A673 (cell line): ENCODE data around the gene PI4K2A. TPM values are rescaled to one million over a fixed set of nuclear protein-coding genes. Genes with fewer than 3 reads are reported as not detected.
"Not testable (repeated sequence)": the region's sequence is repeated elsewhere in the genome, so short reads cannot be mapped to it uniquely, and the experiment has no call there.

Experiments used
- BruUV-seq: library from RNA; stranded (reverse); fragments of 400-500 nt; replicated peaks from 2 replicates; lab custom pipeline; 2021; lab: Mats Ljungman, UMichigan
- CTCF ChIA-PET: fragments of 300-600 bp; sonication (Branson Sonifier 250); formaldehyde crosslinking; loops from one replicate; lab custom pipeline; 2022; ENCODE audit warnings: antibody characterized with exemption; lab: Charles Lee
- POLR2A ChIA-PET: fragments of 300-600 bp; sonication (Branson Sonifier 250); formaldehyde crosslinking; loops from one replicate; lab custom pipeline; 2022; ENCODE audit warnings: antibody characterized with exemption; ENCODE audit not compliant: low non-redundant PET; lab: Charles Lee
- DNase-seq: peaks from one replicate; pipeline ENCODE4 v3.0.0-alpha.2; 2015; ENCODE audit warnings: low spot score
- H3K27ac ChIP-seq: fragments of 200-600 bp; sonication (generic); 2 replicates; pipeline ENCODE4 v1.5.1; 2016; ENCODE audit warnings: mixed run types, low read depth, mild to moderate bottlenecking, mixed read lengths, antibody characterized with exemption, low read length; ENCODE audit not compliant: poor library complexity, severe bottlenecking
- H3K27me3 ChIP-seq: fragments of 200-600 bp; sonication (generic); replicated peaks from 2 replicates; pipeline ENCODE4 v1.6.1; 2017; ENCODE audit warnings: mixed run types, low read depth, mild to moderate bottlenecking, mixed read lengths, antibody characterized with exemption, low read length; ENCODE audit not compliant: insufficient read depth, poor library complexity
- H3K36me3 ChIP-seq: fragments of 200-600 bp; sonication (generic); 2 replicates; pipeline ENCODE4 v1.6.1; 2016; ENCODE audit warnings: mixed run types, mild to moderate bottlenecking, mixed read lengths, antibody characterized with exemption, low read length; ENCODE audit not compliant: insufficient read depth, poor library complexity, severe bottlenecking
- H3K4me1 ChIP-seq: fragments of 200-600 bp; sonication (generic); 2 replicates; pipeline ENCODE4 v1.6.1; 2017; ENCODE audit warnings: mixed run types, mild to moderate bottlenecking, mixed read lengths, antibody characterized with exemption, low read length; ENCODE audit not compliant: insufficient read depth, poor library complexity, severe bottlenecking
- H3K4me3 ChIP-seq: fragments of 200-600 bp; sonication (generic); 2 replicates; pipeline ENCODE4 v1.5.1; 2016; ENCODE audit warnings: low read depth, mixed run types, mild to moderate bottlenecking, mixed read lengths, low read length; ENCODE audit not compliant: poor library complexity, severe bottlenecking
- H3K9me3 ChIP-seq: fragments of 200-600 bp; sonication (generic); 2 replicates; pipeline ENCODE4 v1.6.1; 2016; ENCODE audit warnings: mixed run types, low read depth, mild to moderate bottlenecking, mixed read lengths, antibody characterized with exemption, low read length; ENCODE audit not compliant: poor library complexity, severe bottlenecking
- CTCF ChIP-seq: fragments of 300-800, 200-600 bp; sonication (generic); conservative IDR thresholded peaks from 2 replicates; pipeline ENCODE4 v1.5.1; 2017; ENCODE audit warnings: low read depth, mild to moderate bottlenecking, antibody characterized with exemption, low read length, moderate library complexity, mixed read lengths
- EZH2 ChIP-seq: fragments of 200-600 bp; sonication (generic); IDR thresholded peaks from 2 replicates; pipeline ENCODE4 v1.6.1; 2017; ENCODE audit warnings: borderline replicate concordance, low read depth, mild to moderate bottlenecking, mixed read lengths, antibody characterized with exemption, low read length; ENCODE audit not compliant: poor library complexity, severe bottlenecking
- intact Hi-C: fragments of 100-400 bp; cut with micrococcal nuclease; formaldehyde crosslinking; loops from one replicate; pipeline ENCODE4 v1.10.0; 2022; ENCODE audit not compliant: unreplicated experiment
- total RNA-seq: library from RNA; stranded (reverse); gene quantifications from 2 replicates; pipeline ENCODE4 v1.2.3, GENCODE V29; 2021

PI4K2A gene
- total RNA-seq, 1 experiment from 2014 or later, result 23.6 TPM

DNA sequence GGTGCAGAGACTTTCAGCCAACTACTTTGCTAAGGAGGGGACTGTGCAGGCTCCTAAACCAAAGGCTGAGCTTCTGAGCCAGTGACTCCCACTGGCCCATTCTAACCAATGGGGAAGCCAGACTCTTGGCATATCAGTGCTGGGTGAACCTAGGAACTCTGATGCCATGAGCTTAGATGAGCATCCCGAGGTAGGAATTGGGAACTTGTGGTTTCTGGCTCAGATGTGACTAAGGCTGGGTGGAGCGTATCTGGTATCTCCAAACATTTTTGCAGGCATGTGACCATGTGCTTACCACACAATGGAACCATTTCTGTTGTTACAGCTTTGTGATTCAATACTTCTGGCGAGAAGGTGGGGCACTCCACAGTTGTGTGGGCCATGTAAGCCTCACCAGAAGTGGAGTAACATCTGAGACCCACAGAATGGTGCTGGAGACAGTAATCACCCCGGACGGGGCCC lies 49.1 kb downstream of the PI4K2A start:
- Histone ChIP-seq H3K27ac (no peak overlapping the region), H3K36me3 (no peaks in the 10 kb centered on the region), H3K4me1 (peaks cover 9% of the 10 kb centered on the region), H3K27me3 (no peaks in the 10 kb centered on the region), H3K9me3 (no peaks in the 10 kb centered on the region), H3K4me3 (no peak overlapping the region)
- ChIA-PET CTCF (no interaction called here), POLR2A (no interaction called here)
- DNase-seq, result no peak
- intact Hi-C loops, result loop anchor here (5.0 kb wide), 1 partner anchor 47 kb away; the partner anchor contains the start of gene PI4K2A
- no TSS peak for BruUV-seq
- no peak for TF ChIP-seq EZH2
- no peak for TF ChIP-seq CTCF

DNA sequence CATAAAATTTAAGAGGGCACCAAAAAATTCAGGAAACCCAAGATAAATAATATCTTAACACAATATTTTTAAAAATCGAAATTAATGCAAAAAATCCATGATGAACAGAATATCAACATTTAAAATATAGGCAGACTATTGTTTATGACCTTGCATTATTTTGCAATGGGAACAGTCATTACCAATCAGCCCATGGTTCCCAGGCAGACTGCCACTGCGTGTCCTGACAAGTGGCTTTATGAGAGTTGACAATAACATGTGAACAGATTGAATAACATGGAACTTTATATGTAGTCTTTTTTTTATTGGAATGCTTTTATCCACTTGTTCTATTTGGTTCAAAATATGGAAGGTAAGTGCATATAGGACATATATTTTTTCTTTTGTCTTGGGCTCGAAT lies 49.7 kb downstream of the PI4K2A start:
- H3K27ac ChIP-seq, result no peak overlapping the region
- peaks cover 9% of the 10 kb centered on the region for H3K4me1 ChIP-seq
- CTCF ChIA-PET, result no interaction called here
- TF ChIP-seq CTCF (no peak), EZH2 (no peak)
- H3K9me3 ChIP-seq, result no peaks in the 10 kb centered on the region
- POLR2A ChIA-PET, result no interaction called here
- DNase-seq, result no peak
- BruUV-seq, result no TSS peak
- H3K36me3 ChIP-seq, result no peaks in the 10 kb centered on the region
- intact Hi-C loops, result no loop called here
- no peaks in the 10 kb centered on the region for H3K27me3 ChIP-seq
- H3K4me3 ChIP-seq, result no peak overlapping the region

- intact Hi-C loops, DNase-seq: not testable (repeated sequence)
- CTCF ChIA-PET, result interaction anchor here (0.8 kb wide), 1 partner anchor 16 kb away, joined by 3 read pairs; the partner anchor contains the start of gene MARVELD1
Observed at GRCh38 chr10:97698072-97698655, 57.7 kb downstream of the PI4K2A start.

More at GRCh38 chr10:97698072-97698655, 57.7 kb downstream of the PI4K2A start:
- H3K36me3 ChIP-seq, BruUV-seq, H3K9me3 ChIP-seq, POLR2A ChIA-PET, H3K27ac ChIP-seq, H3K4me1 ChIP-seq, H3K4me3 ChIP-seq, H3K27me3 ChIP-seq: not testable (repeated sequence)
